Measurements from ENCODE around the gene CENPF. TPM values are rescaled to one million over a fixed set of nuclear protein-coding genes. Genes with fewer than 3 reads are reported as not detected.

The CENPF gene
- total RNA-seq, 1 donor from 2014 or later: 80.5 TPM

- no peak for DNase-seq (ENCODE audit: low read depth)
- H3K4me3 ChIP-seq (ENCODE audit: low read depth, low read length): no peak overlapping the region
- TF ChIP-seq, protein P1, sequence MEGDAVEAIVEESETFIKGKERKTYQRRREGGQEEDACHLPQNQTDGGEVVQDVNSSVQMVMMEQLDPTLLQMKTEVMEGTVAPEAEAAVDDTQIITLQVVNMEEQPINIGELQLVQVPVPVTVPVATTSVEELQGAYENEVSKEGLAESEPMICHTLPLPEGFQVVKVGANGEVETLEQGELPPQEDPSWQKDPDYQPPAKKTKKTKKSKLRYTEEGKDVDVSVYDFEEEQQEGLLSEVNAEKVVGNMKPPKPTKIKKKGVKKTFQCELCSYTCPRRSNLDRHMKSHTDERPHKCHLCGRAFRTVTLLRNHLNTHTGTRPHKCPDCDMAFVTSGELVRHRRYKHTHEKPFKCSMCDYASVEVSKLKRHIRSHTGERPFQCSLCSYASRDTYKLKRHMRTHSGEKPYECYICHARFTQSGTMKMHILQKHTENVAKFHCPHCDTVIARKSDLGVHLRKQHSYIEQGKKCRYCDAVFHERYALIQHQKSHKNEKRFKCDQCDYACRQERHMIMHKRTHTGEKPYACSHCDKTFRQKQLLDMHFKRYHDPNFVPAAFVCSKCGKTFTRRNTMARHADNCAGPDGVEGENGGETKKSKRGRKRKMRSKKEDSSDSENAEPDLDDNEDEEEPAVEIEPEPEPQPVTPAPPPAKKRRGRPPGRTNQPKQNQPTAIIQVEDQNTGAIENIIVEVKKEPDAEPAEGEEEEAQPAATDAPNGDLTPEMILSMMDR (conservative IDR thresholded peaks at IDR 0.05; ENCODE audit: low read depth, low read length): no peak
Measured at GRCh38 chr1:214698559-214698958, 95.6 kb downstream of the CENPF start.

DNA sequence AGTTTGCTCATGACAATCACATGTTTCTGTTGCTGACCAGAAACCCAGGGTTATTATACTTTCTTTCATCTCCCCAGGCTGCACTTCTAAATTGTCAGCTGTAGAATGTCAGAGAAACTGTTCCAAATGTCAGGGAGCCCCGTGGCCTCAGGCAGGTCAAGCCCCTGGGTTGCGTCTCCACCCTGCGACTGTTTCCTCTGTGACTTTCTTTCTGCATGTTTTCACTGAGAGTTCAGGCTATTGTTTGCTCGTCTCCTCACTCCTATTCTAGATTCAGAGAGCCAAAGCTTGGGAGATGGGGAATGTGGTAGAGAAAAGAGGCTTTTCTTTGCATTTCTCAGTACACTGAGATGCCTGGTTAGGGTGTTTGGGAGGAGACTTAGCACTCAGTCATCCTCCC is 97.4 kb downstream of the CENPF start:
- TF ChIP-seq, protein P1 (conservative IDR thresholded peaks at IDR 0.05; ENCODE audit: low read depth, low read length): no peak
- H3K4me3 ChIP-seq (ENCODE audit: low read depth, low read length): no peak overlapping the region
- no peak for DNase-seq (ENCODE audit: low read depth)

- no peak overlapping the region for H3K4me3 ChIP-seq (ENCODE audit: low read depth, low read length)
- DNase-seq (ENCODE audit: low read depth): no peak
- TF ChIP-seq, protein P1 (conservative IDR thresholded peaks at IDR 0.05; ENCODE audit: low read depth, low read length): no peak
Measured at GRCh38 chr1:214702556-214702955, 99.6 kb downstream of the CENPF start.

- TF ChIP-seq, protein P1 (conservative IDR thresholded peaks at IDR 0.05; ENCODE audit: low read depth, low read length): no peak
- H3K4me3 ChIP-seq (ENCODE audit: low read depth, low read length): no peak overlapping the region
- no peak for DNase-seq (ENCODE audit: low read depth)
Measured at GRCh38 chr1:214707306-214708087, 104.5 kb downstream of the CENPF start.

DNA sequence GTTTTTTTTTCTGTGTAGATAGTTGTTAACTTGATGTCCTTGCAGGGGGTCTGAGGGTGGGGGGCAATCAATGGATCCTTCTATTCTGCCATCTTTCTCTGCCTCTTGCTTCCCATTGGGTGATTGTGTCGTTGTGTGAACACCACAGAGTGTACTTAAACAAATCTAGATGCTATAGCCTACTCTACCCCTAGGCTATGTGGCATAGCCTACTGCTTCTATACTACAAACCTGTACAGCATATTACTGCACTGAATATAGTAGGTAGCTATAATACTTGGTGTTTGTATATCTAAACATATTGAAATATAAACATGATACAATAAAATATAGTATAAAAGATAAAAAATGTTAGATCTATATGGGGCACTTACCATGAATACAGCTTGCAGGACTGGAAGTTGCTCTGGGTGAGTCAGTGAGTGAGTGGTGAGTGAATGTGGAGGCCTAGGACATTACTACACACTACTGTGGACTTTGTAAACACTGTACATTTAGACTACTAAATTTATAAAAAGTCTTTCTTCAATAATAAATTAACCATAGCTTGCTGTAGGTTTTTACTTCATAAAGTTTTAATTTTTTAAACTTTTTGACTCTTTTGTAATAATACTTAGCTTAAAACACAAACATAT is 105.4 kb downstream of the CENPF start:
- no peak for DNase-seq (ENCODE audit: low read depth)
- TF ChIP-seq, protein P1 (conservative IDR thresholded peaks at IDR 0.05; ENCODE audit: low read depth, low read length): no peak
- H3K4me3 ChIP-seq (ENCODE audit: low read depth, low read length): no peak overlapping the region

DNA sequence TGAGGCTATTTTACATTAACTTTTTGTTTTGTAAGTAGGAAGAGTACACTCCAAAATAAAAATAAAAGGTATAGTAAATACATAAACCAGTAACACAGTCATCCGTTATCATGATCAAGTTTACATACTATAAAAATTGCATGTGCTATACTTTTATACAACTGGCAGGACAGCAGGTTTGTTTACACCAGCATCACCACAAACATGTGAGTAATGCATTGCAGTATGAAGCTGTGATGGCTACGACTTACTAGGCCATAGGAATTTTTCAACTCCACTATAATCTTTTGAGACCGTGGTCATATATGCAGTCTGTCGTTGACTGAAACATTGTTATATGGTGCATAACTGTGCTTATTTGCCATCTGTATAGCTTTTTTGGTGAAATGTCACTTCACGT is 106.2 kb downstream of the CENPF start:
- TF ChIP-seq, protein P1 (conservative IDR thresholded peaks at IDR 0.05; ENCODE audit: low read depth, low read length): no peak
- H3K4me3 ChIP-seq (ENCODE audit: low read depth, low read length): no peak overlapping the region
- no peak for DNase-seq (ENCODE audit: low read depth)

Data from epithelial cell of proximal tubule (primary cell).